SK-N-SH (cell line): Measurements from ENCODE around the gene MC1R. TPM values are rescaled to one million over a fixed set of nuclear protein-coding genes. Genes with fewer than 3 reads are reported as not detected.

Source experiments
- CTCF ChIA-PET: fragments of 300-600, 350-600 bp; formaldehyde crosslinking; extraction: SDS; loops from one replicate; lab custom pipeline; 2021; lab: Yijun Ruan, JAX
- POLR2A ChIA-PET: fragments of 350-600 bp; sonication (Branson Sonifier 250); formaldehyde crosslinking; extraction: SDS; loops from one replicate; lab custom pipeline; 2020; ENCODE audit warnings: antibody characterized with exemption, inconsistent platforms; lab: Yijun Ruan, JAX
- DNase-seq: peaks from one replicate; pipeline ENCODE4 v3.0.0; 2012
- H2AFZ ChIP-seq: fragments of 200-600 bp; sonication (generic); 2 replicates; pipeline ENCODE4 v1.8.1; 2016; ENCODE audit warnings: antibody characterized with exemption, mild to moderate bottlenecking, low read depth
- H3F3A ChIP-seq: fragments of 200-600 bp; sonication (generic); replicated peaks from 2 replicates; pipeline ENCODE3; 2016; ENCODE audit warnings: antibody characterized with exemption, mild to moderate bottlenecking; ENCODE audit not compliant: insufficient read depth
- H3K27ac ChIP-seq, 2 experiments: fragments of 200-500 bp in 1 of 2; fragments of 200-600 bp in 1 of 2; sonication (Bioruptor generic) in 1 of 2; sonication (generic), shearing (Covaris generic) in 1 of 2; 2 replicates each; pipeline versions ENCODE4 v1.5.1 to v1.6.1; 2014 to 2016; ENCODE audit warnings: low read depth in 2 of 2, inconsistent platforms in 1 of 2, low read length in 1 of 2, mild to moderate bottlenecking in 1 of 2, mixed read lengths in 1 of 2
- H3K27me3 ChIP-seq: fragments of 200-600 bp; sonication (generic), shearing (Covaris generic); 2 replicates; pipeline ENCODE4 v1.6.1; 2016; ENCODE audit warnings: mixed run types; ENCODE audit not compliant: insufficient read depth
- H3K36me3 ChIP-seq, 2 experiments: fragments of 200-500 bp in 1 of 2; fragments of 200-600 bp in 1 of 2; sonication (Bioruptor generic) in 1 of 2; sonication (generic) in 1 of 2; replicated peaks in 1 of 2; 2 replicates each; pipeline versions ENCODE3 to v1.5.1; 2014 to 2016; ENCODE audit warnings: low read length in 1 of 2, mild to moderate bottlenecking in 1 of 2; ENCODE audit not compliant: insufficient read depth in 2 of 2, control insufficient read depth in 1 of 2
- H3K4me1 ChIP-seq, 2 experiments: fragments of 200-500 bp in 1 of 2; fragments of 200-600 bp in 1 of 2; sonication (Bioruptor generic) in 1 of 2; sonication (generic), shearing (Covaris generic) in 1 of 2; 2 replicates each; pipeline versions ENCODE4 v1.5.1 to v1.6.1; 2014 to 2016; ENCODE audit warnings: low read depth in 1 of 2, low read length in 1 of 2, mixed run types in 1 of 2; ENCODE audit not compliant: insufficient read depth in 2 of 2, control insufficient read depth in 1 of 2
- H3K4me2 ChIP-seq: fragments of 200-600 bp; sonication (generic), shearing (Covaris generic); 2 replicates; pipeline ENCODE4 v1.6.1; 2017; ENCODE audit warnings: mixed run types
- H3K4me3 ChIP-seq, 2 experiments: fragments of 200-500 bp in 1 of 2; fragments of 200-600 bp in 1 of 2; sonication (Bioruptor generic) in 1 of 2; sonication (generic), shearing (Covaris generic) in 1 of 2; 2 replicates each; pipeline versions ENCODE4 v1.5.1 to v1.8.1; 2014 to 2016; ENCODE audit warnings: low read depth in 2 of 2, inconsistent platforms in 1 of 2, low read length in 1 of 2, mild to moderate bottlenecking in 1 of 2, mixed read lengths in 1 of 2, moderate library complexity in 1 of 2
- H3K79me2 ChIP-seq: fragments of 200-600 bp; sonication (generic); 2 replicates; pipeline ENCODE4 v1.8.1; 2017; ENCODE audit warnings: mild to moderate bottlenecking; ENCODE audit not compliant: insufficient read depth
- H3K9ac ChIP-seq: fragments of 200-600 bp; sonication (generic); 2 replicates; pipeline ENCODE4 v1.6.1; 2017; ENCODE audit warnings: mixed run types
- H3K9me2 ChIP-seq: fragments of 200-600 bp; sonication (generic); 2 replicates; pipeline ENCODE4 v1.6.1; 2017; ENCODE audit warnings: mixed run types
- H3K9me3 ChIP-seq: fragments of 200-600 bp; sonication (generic); 2 replicates; pipeline ENCODE4 v1.6.1; 2017; ENCODE audit warnings: mixed run types, mild to moderate bottlenecking, moderate library complexity
- H4K20me1 ChIP-seq: fragments of 200-600 bp; sonication (generic); 2 replicates; pipeline ENCODE4 v1.6.1; 2017; ENCODE audit warnings: mild to moderate bottlenecking, mixed run types; ENCODE audit not compliant: insufficient read depth
- EP300 ChIP-seq, 2 experiments: IDR thresholded peaks; 2 replicates each; pipeline versions ENCODE4 v1.4.0 to v1.6.1; 2012; ENCODE audit warnings: borderline replicate concordance in 1 of 2, low read depth in 1 of 2, low read length in 1 of 2
- EZH2phosphoT487 ChIP-seq: fragments of 200-600 bp; sonication (generic); IDR thresholded peaks from 2 replicates; pipeline ENCODE4 v1.6.1; 2017; ENCODE audit warnings: low read depth, mixed run types, mild to moderate bottlenecking, antibody characterized with exemption, moderate library complexity, borderline replicate concordance
- FOSL2 ChIP-seq: IDR thresholded peaks from 2 replicates; pipeline ENCODE4 v1.4.0; 2012; ENCODE audit warnings: low read depth, mild to moderate bottlenecking, moderate library complexity, borderline replicate concordance
- FOXJ3 ChIP-seq: sonication (generic); formaldehyde crosslinking; IDR thresholded peaks from 2 replicates; pipeline ENCODE4 v1.5.1; 2020; ENCODE audit warnings: mild to moderate bottlenecking, missing genetic modification reagents
- GABPA ChIP-seq: IDR thresholded peaks from 2 replicates; pipeline ENCODE4 v1.4.0; 2012; ENCODE audit warnings: low read depth, mild to moderate bottlenecking
- GATA2 ChIP-seq: sonication (generic); formaldehyde crosslinking; IDR thresholded peaks from 2 replicates; pipeline ENCODE4 v1.5.0; 2020; ENCODE audit warnings: mild to moderate bottlenecking, missing genetic modification reagents
- JUND ChIP-seq: IDR thresholded peaks from 2 replicates; pipeline ENCODE4 v1.4.0; 2012
- MAX ChIP-seq: IDR thresholded peaks from 2 replicates; pipeline ENCODE4 v1.4.0; 2012; ENCODE audit warnings: low read depth
- MEF2A ChIP-seq: IDR thresholded peaks from 2 replicates; pipeline ENCODE4 v1.4.0; 2012; ENCODE audit warnings: low read depth, borderline replicate concordance
- POLR2AphosphoS5 ChIP-seq: IDR thresholded peaks from 2 replicates; pipeline ENCODE4 v1.6.1; 2012; ENCODE audit warnings: low read depth, low read length
- RAD21 ChIP-seq: IDR thresholded peaks from 2 replicates; pipeline ENCODE4 v1.6.1; 2012; ENCODE audit warnings: mild to moderate bottlenecking, low read length
- RCOR1 ChIP-seq: fragments of 150-350 bp; IDR thresholded peaks from 2 replicates; pipeline ENCODE4 v1.6.1; 2017; ENCODE audit warnings: antibody characterized with exemption, low read length
- SIN3A ChIP-seq: IDR thresholded peaks from 2 replicates; pipeline ENCODE4 v1.6.1; 2012; ENCODE audit warnings: low read depth, mild to moderate bottlenecking, low read length, moderate library complexity, borderline replicate concordance
- SMC3 ChIP-seq: IDR thresholded peaks from 2 replicates; pipeline ENCODE4 v1.6.1; 2012; ENCODE audit warnings: low read depth, low read length, improper control_type of control experiment
- TAF1 ChIP-seq: IDR thresholded peaks from 2 replicates; pipeline ENCODE4 v1.6.1; 2012; ENCODE audit warnings: low read depth, mild to moderate bottlenecking, low read length, moderate library complexity, borderline replicate concordance
- TEAD4 ChIP-seq: IDR thresholded peaks from 2 replicates; pipeline ENCODE4 v1.4.0; 2012; ENCODE audit warnings: mild to moderate bottlenecking, borderline replicate concordance; ENCODE audit not compliant: insufficient read depth
- USF2 ChIP-seq: fragments of 150-350 bp; IDR thresholded peaks from 2 replicates; pipeline ENCODE4 v1.6.1; 2017; ENCODE audit warnings: antibody characterized with exemption, low read length, low read depth, borderline replicate concordance
- WGBS: methylation state at CpG from one replicate; pipeline ENCODE4 v1.1.6; 2017; ENCODE audit warnings: low lambda C conversion rate; 5-methylcytosine and 5-hydroxymethylcytosine counted together
- polyA plus RNA-seq, 3 experiments: library from polyadenylated mRNA; depleted of rRNA; stranded (reverse); fragments of >200 nt; gene quantifications; 2 replicates each; pipeline ENCODE4 v1.2.3, GENCODE V29; 2012
- TF ChIP-seq, protein P1 (sequence below): IDR thresholded peaks from 2 replicates; pipeline ENCODE4 v1.4.0; 2012; ENCODE audit warnings: low read depth, borderline replicate concordance

The MC1R gene
- polyA plus RNA-seq, 1 of the 3 experiments (the other 2 are of a cell fraction) = 11.1 TPM

DNA sequence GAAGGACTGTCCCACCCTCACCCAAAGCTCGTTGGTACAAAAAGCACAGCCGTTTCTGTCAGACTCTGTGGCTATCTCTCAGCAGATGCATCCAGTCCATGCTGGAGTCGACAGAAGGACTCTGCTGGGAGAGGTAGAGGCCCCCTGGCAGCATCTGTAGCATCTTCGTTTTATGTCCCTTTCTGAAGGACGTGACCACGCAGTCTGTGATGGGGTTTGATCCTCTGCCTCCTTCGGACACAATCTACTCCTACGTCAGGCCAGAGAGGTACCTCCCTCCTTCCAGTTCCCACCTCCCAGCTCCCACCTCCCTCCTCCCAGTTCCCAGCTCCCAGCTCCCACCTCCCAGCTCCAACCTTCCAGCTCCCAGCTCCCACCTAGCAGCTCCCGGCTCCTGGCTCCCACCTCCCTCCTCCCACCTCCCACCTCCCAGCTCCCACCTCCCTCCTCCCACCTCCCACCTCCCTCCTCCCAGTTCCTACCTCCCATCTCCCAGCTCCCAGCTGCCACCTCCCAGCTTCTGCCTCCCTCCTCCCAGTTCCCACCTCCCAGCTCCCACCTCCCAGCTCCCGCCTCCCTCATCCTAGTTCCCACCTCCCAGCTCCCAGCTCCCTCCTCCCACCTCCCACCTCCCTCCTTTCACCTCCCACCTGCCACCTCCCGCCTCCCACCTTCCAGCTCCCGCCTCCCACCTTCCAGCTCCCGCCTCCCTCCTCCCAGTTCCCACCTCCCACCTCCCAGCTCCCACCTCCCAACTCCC is 11.4 kb upstream of the MC1R start:
- no peak for TF ChIP-seq FOXJ3 (CRISPR knock-in tag)
- TF ChIP-seq, all 33 proteins: peak for 0
- no peak overlapping the region for H3K27ac ChIP-seq
- peaks cover 16 to 53% of the 10 kb centered on the region in 2 experiments for H3K36me3 ChIP-seq
- no peak for DNase-seq
- no peaks in the 10 kb centered on the region for H3K9me3 ChIP-seq
- WGBS = 95% methylated on average over 11 of the region's 13 CpGs
- H3K4me3 ChIP-seq = no peak overlapping the region
- H3K9ac ChIP-seq = no peak overlapping the region
- H3K79me2 ChIP-seq = no peaks in the 10 kb centered on the region
- peaks cover 13% of the 10 kb centered on the region for H3F3A ChIP-seq
- H4K20me1 ChIP-seq = no peaks in the 10 kb centered on the region
- ChIA-PET POLR2A (interaction anchor here (1.0 to 2.5 kb wide), 3 partner anchors 11 to 34 kb away, joined by 3 to 14 read pairs (median 9); partner anchors contain the start of genes MC1R, TCF25 and TUBB3), CTCF (interaction anchor here (0.9 to 7.0 kb wide), 4 partner anchors 12 to 46 kb away, joined by 3 to 53 read pairs (median 4); partner anchors contain the start of genes MC1R and TUBB3)
- no peaks in the 10 kb centered on the region for H3K9me2 ChIP-seq
- H3K4me2 ChIP-seq = no peak overlapping the region
- peaks cover 0 to 3% of the 10 kb centered on the region in 2 experiments; a peak in 1 of 4 replicates for H3K4me1 ChIP-seq
- no peaks in the 10 kb centered on the region for H3K27me3 ChIP-seq
- no peak overlapping the region for H2AFZ ChIP-seq

DNA sequence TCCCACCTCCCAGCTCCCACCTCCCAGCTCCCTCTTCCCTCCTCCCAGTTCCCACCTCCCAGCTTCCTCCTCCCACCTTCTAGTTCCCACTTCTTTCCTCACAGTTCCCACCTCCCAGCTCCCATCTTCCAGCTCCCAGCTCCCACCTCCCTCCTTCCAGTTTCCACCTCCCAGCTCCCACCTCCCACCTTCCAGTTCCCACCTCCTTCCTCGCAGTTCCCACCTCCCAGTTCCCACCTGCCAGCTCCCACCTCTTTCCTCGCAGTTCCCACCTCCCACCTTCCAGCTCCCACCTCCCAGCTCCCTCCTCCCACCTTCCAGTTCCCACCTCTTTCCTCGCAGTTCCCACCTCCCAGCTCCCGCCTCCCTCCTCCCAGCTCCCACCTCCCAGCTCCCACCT is 10.4 kb upstream of the MC1R start:
- H3K4me3 ChIP-seq = no peak overlapping the region
- no peak for TF ChIP-seq RCOR1
- TF ChIP-seq RAD21 = no peak
- TF ChIP-seq MEF2A = no peak
- no peak for TF ChIP-seq EP300 (IDR thresholded peaks at IDR 0.05; ENCODE audit: borderline replicate concordance in 1 of 2, low read depth in 1 of 2, low read length in 1 of 2)
- no peak for TF ChIP-seq JUND
- TF ChIP-seq, protein P1, sequence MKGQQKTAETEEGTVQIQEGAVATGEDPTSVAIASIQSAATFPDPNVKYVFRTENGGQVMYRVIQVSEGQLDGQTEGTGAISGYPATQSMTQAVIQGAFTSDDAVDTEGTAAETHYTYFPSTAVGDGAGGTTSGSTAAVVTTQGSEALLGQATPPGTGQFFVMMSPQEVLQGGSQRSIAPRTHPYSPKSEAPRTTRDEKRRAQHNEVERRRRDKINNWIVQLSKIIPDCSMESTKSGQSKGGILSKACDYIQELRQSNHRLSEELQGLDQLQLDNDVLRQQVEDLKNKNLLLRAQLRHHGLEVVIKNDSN = no peak
- TF ChIP-seq TAF1 = no peak
- TF ChIP-seq POLR2AphosphoS5 = no peak
- no peak for TF ChIP-seq EZH2phosphoT487
- no peak for TF ChIP-seq GATA2 (CRISPR knock-in tag)
- TF ChIP-seq FOSL2 = no peak
- TF ChIP-seq USF2 = no peak
- no peak for TF ChIP-seq FOXJ3 (CRISPR knock-in tag)
- TF ChIP-seq MAX = no peak
- TF ChIP-seq SIN3A = no peak
- no peak for TF ChIP-seq TEAD4
- no peak for TF ChIP-seq SMC3
- TF ChIP-seq GABPA = no peak
- TF ChIP-seq, all 33 proteins: peak for 0
- Histone ChIP-seq H3K27me3 (no peaks in the 10 kb centered on the region), H3K4me1 (peaks cover 0 to 3% of the 10 kb centered on the region in 2 experiments; a peak in 1 of 4 replicates), H3K9me3 (no peaks in the 10 kb centered on the region), H2AFZ (no peak overlapping the region), H4K20me1 (no peaks in the 10 kb centered on the region), H3K27ac (no peak overlapping the region), H3K79me2 (no peaks in the 10 kb centered on the region), H3K9ac (no peak overlapping the region), H3K4me2 (no peak overlapping the region), H3K9me2 (no peaks in the 10 kb centered on the region), H3K36me3 (peaks cover 16 to 56% of the 10 kb centered on the region in 2 experiments), H3F3A (peaks cover 13% of the 10 kb centered on the region)
- 87% methylated on average over 4 of the region's 4 CpGs for WGBS
- CTCF ChIA-PET = interaction anchor here (0.6 to 7.0 kb wide), 8 partner anchors 10 to 208 kb away, joined by 3 to 53 read pairs (median 5); partner anchors contain the start of genes MC1R and TUBB3
- POLR2A ChIA-PET = interaction anchor here (0.6 to 2.5 kb wide), 5 partner anchors 10 to 79 kb away, joined by 3 to 14 read pairs (median 5); partner anchors contain the start of genes MC1R, TCF25 and TUBB3
- DNase-seq = no peak
